Measurements from ENCODE around the gene SMARCC2.

SMARCC2 gene

DNA sequence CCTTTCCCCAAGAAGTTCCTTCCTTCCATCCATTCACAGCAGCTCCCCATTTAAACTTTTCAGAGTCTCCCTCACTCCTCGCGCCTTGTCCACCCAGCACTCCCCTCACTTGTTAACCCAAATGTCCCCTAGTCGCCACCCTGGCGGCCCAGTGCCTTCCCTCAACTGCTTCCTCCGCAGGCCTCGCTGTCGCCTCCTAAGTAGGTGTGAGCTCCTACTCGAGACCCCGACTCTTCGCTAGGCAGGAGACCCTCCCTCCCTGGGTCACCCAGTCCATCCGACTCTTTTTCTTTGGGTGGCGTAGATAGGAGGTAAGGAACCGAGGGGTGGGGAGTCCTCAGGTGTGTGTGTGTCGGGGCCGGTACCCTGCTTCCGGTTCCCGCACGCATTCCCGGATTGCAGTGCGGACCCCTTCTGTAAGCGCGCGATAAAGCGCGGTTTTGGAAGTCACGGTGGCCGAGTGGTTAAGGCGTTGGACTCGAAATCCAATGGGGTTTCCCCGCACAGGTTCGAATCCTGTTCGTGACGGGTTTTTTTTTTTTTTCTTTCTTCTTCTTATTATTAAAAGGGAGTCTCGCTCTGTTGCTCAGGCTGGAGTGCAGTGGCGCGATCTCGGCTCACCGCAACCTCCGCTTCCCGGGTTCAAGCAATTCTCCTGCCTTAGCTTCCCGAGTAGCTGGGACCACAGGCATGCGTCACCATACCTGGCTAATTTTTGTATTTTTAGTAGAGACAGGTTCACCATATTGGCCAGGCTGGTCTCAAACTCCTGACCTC, 823 bp upstream of the SMARCC2 start:
- TF ChIP-seq, protein P1, sequence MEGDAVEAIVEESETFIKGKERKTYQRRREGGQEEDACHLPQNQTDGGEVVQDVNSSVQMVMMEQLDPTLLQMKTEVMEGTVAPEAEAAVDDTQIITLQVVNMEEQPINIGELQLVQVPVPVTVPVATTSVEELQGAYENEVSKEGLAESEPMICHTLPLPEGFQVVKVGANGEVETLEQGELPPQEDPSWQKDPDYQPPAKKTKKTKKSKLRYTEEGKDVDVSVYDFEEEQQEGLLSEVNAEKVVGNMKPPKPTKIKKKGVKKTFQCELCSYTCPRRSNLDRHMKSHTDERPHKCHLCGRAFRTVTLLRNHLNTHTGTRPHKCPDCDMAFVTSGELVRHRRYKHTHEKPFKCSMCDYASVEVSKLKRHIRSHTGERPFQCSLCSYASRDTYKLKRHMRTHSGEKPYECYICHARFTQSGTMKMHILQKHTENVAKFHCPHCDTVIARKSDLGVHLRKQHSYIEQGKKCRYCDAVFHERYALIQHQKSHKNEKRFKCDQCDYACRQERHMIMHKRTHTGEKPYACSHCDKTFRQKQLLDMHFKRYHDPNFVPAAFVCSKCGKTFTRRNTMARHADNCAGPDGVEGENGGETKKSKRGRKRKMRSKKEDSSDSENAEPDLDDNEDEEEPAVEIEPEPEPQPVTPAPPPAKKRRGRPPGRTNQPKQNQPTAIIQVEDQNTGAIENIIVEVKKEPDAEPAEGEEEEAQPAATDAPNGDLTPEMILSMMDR (IDR thresholded peaks at IDR 0.05; ENCODE audit: low read depth, low read length): no peak
- peak overlapping the region; percentile 56 to 75 for H3K4me3 ChIP-seq (replicated peaks in 1 of 2; ENCODE audit: low read depth in 2 of 2, low read length in 2 of 2)
- peak; percentile 84 to 92 for DNase-seq (ENCODE audit: low read depth in 2 of 2)

DNA sequence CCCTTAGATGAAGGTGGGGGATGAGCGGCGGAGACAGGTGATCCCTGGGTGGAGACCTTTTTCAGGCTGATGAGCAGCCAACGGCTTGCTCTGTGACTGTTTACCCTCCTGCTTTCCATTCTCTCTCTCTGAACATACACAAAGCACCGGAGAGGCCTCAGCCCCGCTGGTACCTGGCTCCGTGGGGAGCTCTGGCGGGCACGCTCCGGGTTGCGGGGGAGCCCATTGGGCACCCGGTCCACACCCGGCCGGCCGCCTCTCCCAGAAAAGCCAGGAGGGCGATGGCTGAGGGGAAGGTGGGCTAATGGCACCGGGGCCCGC, 545 bp downstream of the SMARCC2 start:
- DNase-seq (ENCODE audit: low read depth in 2 of 2): no peak
- peak overlapping the region; percentile 78 to 88 for H3K4me3 ChIP-seq (replicated peaks in 1 of 2; ENCODE audit: low read depth in 2 of 2, low read length in 2 of 2)
- TF ChIP-seq, protein P1 (IDR thresholded peaks at IDR 0.05; ENCODE audit: low read depth, low read length): no peak

DNA sequence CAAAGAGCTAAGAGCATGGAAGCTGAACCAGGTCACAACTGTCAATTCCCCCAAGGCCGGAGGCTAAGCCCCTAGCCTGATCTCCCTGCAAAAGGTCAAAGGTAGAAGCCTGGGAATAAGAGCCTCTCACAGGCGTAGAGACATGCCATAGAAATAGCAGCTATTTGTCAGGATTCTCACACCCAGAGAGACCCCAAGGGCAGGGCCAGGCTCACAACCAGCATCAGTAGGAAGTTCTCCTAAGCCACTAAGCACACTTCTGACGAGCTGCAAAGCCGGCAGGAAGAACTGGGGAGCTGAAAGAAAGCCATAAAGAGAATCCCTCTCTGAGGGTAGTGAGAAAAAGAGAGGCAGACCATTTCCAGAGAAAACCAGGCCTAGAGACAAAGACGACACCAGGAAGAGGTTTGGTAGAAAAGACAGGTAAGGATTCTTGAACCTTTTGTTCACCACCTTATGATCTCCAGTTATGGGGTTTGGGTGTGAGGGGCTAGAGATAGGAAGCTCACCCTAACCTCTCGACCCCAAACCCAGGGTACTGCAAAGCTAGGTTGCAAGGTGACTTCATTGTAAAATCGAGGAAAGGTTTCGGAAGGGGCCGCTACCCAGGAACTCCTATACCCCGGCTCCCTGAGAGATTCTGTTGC, 1.0 kb downstream of the SMARCC2 start:
- H3K4me3 ChIP-seq (replicated peaks in 1 of 2; ENCODE audit: low read depth in 2 of 2, low read length in 2 of 2): peak overlapping the region; percentile 78 to 88
- TF ChIP-seq, protein P1 (IDR thresholded peaks at IDR 0.05; ENCODE audit: low read depth, low read length): no peak
- DNase-seq (ENCODE audit: low read depth in 2 of 2): no peak

DNA sequence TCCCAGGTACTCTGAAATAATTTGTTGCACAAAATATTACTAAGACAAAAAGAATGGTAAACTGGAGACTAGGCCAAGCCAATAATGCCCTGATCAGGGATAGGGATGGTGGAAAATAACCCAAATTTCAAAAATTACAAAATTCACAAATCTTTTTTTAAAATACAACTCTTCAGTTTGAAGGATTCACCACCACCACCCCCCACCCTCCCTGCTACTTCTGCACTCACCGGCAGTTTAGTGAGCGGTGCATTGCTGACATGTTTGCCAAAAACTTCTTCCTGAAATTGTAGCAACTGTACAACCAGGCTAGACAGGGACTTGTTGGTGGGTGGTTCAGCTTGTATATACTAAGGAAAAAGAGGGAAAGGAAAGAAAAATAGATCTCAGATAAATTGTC, 2.3 kb downstream of the SMARCC2 start:
- no peak overlapping the region for H3K4me3 ChIP-seq (replicated peaks in 1 of 2; ENCODE audit: low read depth in 2 of 2, low read length in 2 of 2)

DNA sequence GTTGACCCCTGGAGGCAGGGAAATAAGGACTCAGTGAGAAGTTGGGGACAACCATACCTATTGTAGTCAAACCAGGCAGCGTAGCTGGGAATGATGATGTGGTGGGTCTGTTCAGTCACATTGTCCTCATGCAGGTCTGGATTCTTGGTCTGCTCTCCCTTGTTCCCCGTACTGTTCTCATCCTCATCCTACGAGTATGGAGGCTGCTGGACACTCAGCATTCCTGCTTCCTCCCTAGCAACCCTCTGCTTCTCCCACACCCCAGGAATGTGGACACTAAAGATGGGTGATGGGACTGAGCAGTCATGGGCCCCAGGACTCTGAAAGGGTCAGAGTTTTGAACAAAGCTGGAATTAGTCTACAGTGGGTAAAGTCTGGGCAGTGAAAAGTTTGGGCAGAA, 10.9 kb downstream of the SMARCC2 start:
- TF ChIP-seq, protein P1 (IDR thresholded peaks at IDR 0.05; ENCODE audit: low read depth, low read length): no peak
- H3K4me3 ChIP-seq (replicated peaks in 1 of 2; ENCODE audit: low read depth in 2 of 2, low read length in 2 of 2): no peak overlapping the region
- no peak for DNase-seq (ENCODE audit: low read depth in 2 of 2)

More for the DNA sequence above, 2.3 kb downstream of the SMARCC2 start:
- TF ChIP-seq, protein P1 (IDR thresholded peaks at IDR 0.05; ENCODE audit: low read depth, low read length): no peak
- no peak for DNase-seq (ENCODE audit: low read depth in 2 of 2)

DNA sequence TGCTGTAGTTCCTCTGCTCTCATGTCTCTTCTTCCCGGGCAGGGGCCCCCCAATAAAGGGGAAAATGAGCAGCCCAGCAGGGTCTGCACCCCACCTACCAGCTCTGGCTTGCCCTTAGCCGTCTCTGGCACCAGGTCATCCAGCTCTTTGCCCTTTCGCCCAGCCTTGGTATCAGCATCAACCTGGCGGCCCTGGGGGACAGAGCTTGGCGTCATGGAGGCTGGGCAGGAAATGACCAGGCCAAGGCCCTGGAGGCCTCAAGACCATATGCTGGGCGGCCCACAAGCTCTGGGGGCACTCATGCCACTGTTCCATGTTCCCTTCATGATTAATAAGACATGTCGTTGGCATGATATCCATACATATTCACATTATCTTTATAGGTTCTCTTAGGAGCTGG, 16.4 kb downstream of the SMARCC2 start:
- TF ChIP-seq, protein P1 (IDR thresholded peaks at IDR 0.05; ENCODE audit: low read depth, low read length): no peak
- H3K4me3 ChIP-seq (replicated peaks in 1 of 2; ENCODE audit: low read depth in 2 of 2, low read length in 2 of 2): no peak overlapping the region
- no peak for DNase-seq (ENCODE audit: low read depth in 2 of 2)

Measured in cardiac fibroblast (primary cell).